ENCODE data around the gene LRRC31. TPM values are rescaled to one million over a fixed set of nuclear protein-coding genes. Genes with fewer than 3 reads are reported as not detected.

Gene LRRC31
- total RNA-seq, 2 donors from 2014 or later, result not detected

DNA sequence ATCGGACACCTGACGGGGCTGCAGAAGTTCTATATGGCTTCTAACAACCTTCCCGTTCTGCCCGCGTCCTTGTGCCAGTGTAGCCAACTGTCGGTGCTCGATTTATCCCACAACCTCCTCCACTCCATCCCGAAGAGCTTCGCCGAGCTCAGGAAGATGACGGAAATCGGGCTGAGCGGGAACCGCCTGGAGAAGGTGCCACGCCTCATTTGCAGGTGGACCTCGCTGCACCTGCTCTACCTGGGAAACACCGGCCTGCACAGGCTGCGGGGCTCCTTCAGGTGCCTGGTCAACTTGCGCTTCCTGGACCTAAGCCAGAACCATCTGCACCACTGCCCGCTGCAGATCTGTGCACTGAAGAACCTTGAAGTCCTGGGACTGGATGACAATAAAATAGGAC lies 47.2 kb downstream of the LRRC31 start:
- DNase-seq (ENCODE audit: low spot score), result no peak
- TF ChIP-seq CTCF (IDR thresholded peaks at IDR 0.05), result no peak
- no peak overlapping the region for H3K4me3 ChIP-seq
- H3K4me1 ChIP-seq, result no peaks in the 10 kb centered on the region
- no peaks in the 10 kb centered on the region for H3K27me3 ChIP-seq
- H3K9me3 ChIP-seq, result no peaks in the 10 kb centered on the region
- no peak overlapping the region for H3K27ac ChIP-seq
- H3K36me3 ChIP-seq, result no peaks in the 10 kb centered on the region

DNA sequence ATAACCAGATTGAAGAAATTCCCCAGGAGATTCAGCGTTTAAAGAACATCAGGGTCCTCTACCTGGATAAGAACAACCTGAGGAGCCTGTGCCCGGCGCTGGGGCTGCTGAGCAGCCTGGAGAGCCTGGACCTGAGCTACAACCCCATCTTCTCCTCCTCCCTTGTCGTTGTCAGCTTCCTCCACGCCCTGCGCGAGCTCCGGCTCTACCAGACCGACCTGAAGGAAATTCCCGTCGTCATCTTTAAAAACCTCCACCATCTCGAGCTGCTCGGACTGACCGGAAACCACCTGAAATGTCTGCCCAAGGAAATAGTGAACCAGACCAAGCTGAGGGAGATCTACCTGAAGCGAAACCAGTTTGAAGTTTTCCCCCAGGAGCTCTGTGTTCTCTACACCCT lies 47.6 kb downstream of the LRRC31 start:
- Histone ChIP-seq H3K36me3 (no peaks in the 10 kb centered on the region), H3K27me3 (no peaks in the 10 kb centered on the region), H3K4me1 (no peaks in the 10 kb centered on the region), H3K4me3 (no peak overlapping the region), H3K27ac (no peak overlapping the region), H3K9me3 (no peaks in the 10 kb centered on the region)
- no peak for TF ChIP-seq CTCF (IDR thresholded peaks at IDR 0.05)
- DNase-seq (ENCODE audit: low spot score), result no peak

DNA sequence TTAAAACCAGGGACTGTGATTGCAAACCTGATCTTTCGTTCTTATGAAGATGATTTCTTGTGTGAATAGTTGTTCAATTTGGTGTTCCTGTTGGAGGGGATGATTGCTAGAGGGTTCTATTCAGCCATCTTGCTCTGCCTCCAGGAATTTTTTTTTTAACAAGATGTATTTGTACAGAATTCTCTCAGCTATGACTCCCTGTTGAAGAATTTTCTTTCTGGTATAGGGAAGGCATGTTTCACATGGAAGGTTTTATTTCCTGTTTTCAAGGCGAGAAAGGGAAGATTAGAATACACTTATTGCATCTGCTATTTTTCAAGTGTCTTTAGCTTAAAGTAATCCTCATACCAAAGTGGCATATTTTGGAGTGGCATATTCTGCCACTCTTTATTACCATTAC lies 51.4 kb downstream of the LRRC31 start:
- no peak overlapping the region for H3K27ac ChIP-seq
- no peaks in the 10 kb centered on the region for H3K27me3 ChIP-seq
- peaks cover 0 to 10% of the 10 kb centered on the region in 2 donors for H3K9me3 ChIP-seq
- peaks cover 0 to 5% of the 10 kb centered on the region in 2 donors for H3K4me1 ChIP-seq
- DNase-seq (ENCODE audit: low spot score), result no peak
- H3K36me3 ChIP-seq, result no peaks in the 10 kb centered on the region
- no peak for TF ChIP-seq CTCF (IDR thresholded peaks at IDR 0.05)
- no peak overlapping the region for H3K4me3 ChIP-seq

DNA sequence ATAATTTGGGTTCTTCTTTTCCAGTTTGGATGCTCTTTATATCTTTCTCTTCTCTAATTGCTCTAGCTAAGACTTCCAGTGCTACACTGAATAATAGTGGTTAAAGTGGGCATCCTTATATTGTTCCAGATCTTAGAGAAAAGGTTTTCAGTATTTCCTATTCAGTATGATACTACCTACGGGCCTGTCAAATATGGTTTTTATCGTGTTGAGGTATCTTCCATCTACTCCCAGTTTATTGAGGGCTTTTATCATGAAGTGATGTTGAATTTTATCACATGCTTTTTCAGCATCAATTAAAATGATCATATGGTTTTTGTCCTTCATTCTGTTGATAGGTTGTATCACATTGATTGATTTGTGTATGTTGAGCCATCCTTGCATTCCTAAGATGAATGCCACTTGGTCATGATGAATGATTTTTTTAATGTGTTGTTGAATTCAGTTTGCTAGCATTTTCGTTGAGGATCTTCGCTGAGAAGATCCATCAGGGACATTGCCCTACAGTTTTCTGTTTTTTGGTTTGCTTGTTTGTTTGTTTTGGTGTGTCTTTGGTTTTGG lies 54.1 kb downstream of the LRRC31 start:
- no peak for DNase-seq (ENCODE audit: low spot score)
- H3K27me3 ChIP-seq, result no peaks in the 10 kb centered on the region
- peaks cover 0 to 10% of the 10 kb centered on the region in 2 donors for H3K9me3 ChIP-seq
- H3K36me3 ChIP-seq, result no peaks in the 10 kb centered on the region
- no peak for TF ChIP-seq CTCF (IDR thresholded peaks at IDR 0.05)
- H3K4me3 ChIP-seq, result no peak overlapping the region
- no peak overlapping the region for H3K27ac ChIP-seq
- peaks cover 0 to 15% of the 10 kb centered on the region in 2 donors for H3K4me1 ChIP-seq

- Histone ChIP-seq H3K9me3 (peaks cover 0 to 10% of the 10 kb centered on the region in 2 donors), H3K4me3 (peak overlapping the region; percentile 7 to 69), H3K4me1 (peaks cover 0 to 15% of the 10 kb centered on the region in 2 donors), H3K36me3 (no peaks in the 10 kb centered on the region), H3K27me3 (no peaks in the 10 kb centered on the region), H3K27ac (no peak overlapping the region)
- DNase-seq (ENCODE audit: low spot score), result no peak
- no peak for TF ChIP-seq CTCF (IDR thresholded peaks at IDR 0.05)
Measured at GRCh38 chr3:169813757-169814517, 55.8 kb downstream of the LRRC31 start.

Data from right atrium auricular region (tissue), 2 donors.